GM19035 (cell line): Measurements from ENCODE around the gene ZNF385C.

Experiments used
- ATAC-seq: cut with Tn5 transposase; IDR thresholded peaks from one replicate; pipeline ENCODE4 v1.9.1; 2021; ENCODE audit not compliant: unreplicated experiment

ZNF385C gene

GRCh38 chr17:42125565-42125964 is 27.3 kb upstream of the ZNF385C start:
- no peak for ATAC-seq

- ATAC-seq: no peak
Observed at GRCh38 chr17:42124256-42124655, 26.0 kb upstream of the ZNF385C start.

GRCh38 chr17:42122371-42123303 is 24.4 kb upstream of the ZNF385C start, which contains the start of gene HSPB9:
Gene HSPB9 (plus strand): TSS chr17:42122804. CDS start chr17:42122851, 47 bp downstream.
- ATAC-seq: no peak

- ATAC-seq: peak; percentile 51
Observed at GRCh38 chr17:42120770-42121769, 22.8 kb upstream of the ZNF385C start, which contains the start of gene KAT2A. Gene KAT2A (minus strand): TSS chr17:42121367. CDS start chr17:42121304, 63 bp downstream.

GRCh38 chr17:42120161-42120769 is 22.0 kb upstream of the ZNF385C start:
- ATAC-seq: no peak

GRCh38 chr17:42119301-42119700 is 21.0 kb upstream of the ZNF385C start:
- no peak for ATAC-seq

GRCh38 chr17:42118545-42118944 is 20.3 kb upstream of the ZNF385C start:
- ATAC-seq: no peak

- no peak for ATAC-seq
Observed at GRCh38 chr17:42118126-42118510, 19.8 kb upstream of the ZNF385C start.

GRCh38 chr17:42117397-42118125 is 19.3 kb upstream of the ZNF385C start:
- ATAC-seq: no peak

GRCh38 chr17:42116705-42117396 is 18.6 kb upstream of the ZNF385C start:
- ATAC-seq: no peak

- ATAC-seq: no peak
Observed at GRCh38 chr17:42114118-42114517, 15.8 kb upstream of the ZNF385C start.

GRCh38 chr17:42113293-42114069 is 15.2 kb upstream of the ZNF385C start:
- ATAC-seq: no peak

- ATAC-seq: peak; percentile 58
Observed at GRCh38 chr17:42112552-42113176, 14.4 kb upstream of the ZNF385C start, which contains the start of gene DHX58. Gene DHX58 (minus strand): TSS chr17:42112714. CDS start chr17:42111892, 822 bp downstream.

GRCh38 chr17:42111871-42112551 is 13.7 kb upstream of the ZNF385C start:
- ATAC-seq: peak; percentile 8

GRCh38 chr17:42111265-42111636 is 13.0 kb upstream of the ZNF385C start:
- ATAC-seq: no peak

GRCh38 chr17:42110301-42111264 is 12.3 kb upstream of the ZNF385C start:
- ATAC-seq: no peak

GRCh38 chr17:42109086-42109485 is 10.8 kb upstream of the ZNF385C start:
- ATAC-seq: no peak
